Ovary (tissue), 3 donors: ENCODE data around the gene MOGAT3.

Experiments
- CTCF ChIP-seq, 3 donors: fragments of 450-650 bp in 2 of 3; fragments of 200-600 bp in 1 of 3; IDR thresholded peaks; one replicate each; pipeline versions ENCODE4 v1.5.1 to v1.8.0; 2016 to 2022; ENCODE audit warnings: antibody characterized with exemption in 3 of 3, mild to moderate bottlenecking in 1 of 3
- POLR2A ChIP-seq: fragments of 450-650 bp; IDR thresholded peaks from one replicate; pipeline ENCODE4 v1.6.1; 2017; ENCODE audit warnings: antibody characterized with exemption, mild to moderate bottlenecking, moderate library complexity
- donor health status: DM: no; HTN: no; CAD: no.

- TF ChIP-seq POLR2A (no peak), CTCF (IDR thresholded peaks at IDR 0.05) (no peak)
Measured at GRCh38 chr7:101226721-101227120, 25.9 kb upstream of the MOGAT3 start.
